HG03457 (cell line): ENCODE results near the gene BRMS1.

Experiments
- ATAC-seq: cut with Tn5 transposase; IDR thresholded peaks from one replicate; pipeline ENCODE4 v1.9.1; 2021; ENCODE audit warnings: moderate number of reproducible peaks; ENCODE audit not compliant: unreplicated experiment

Gene BRMS1

DNA sequence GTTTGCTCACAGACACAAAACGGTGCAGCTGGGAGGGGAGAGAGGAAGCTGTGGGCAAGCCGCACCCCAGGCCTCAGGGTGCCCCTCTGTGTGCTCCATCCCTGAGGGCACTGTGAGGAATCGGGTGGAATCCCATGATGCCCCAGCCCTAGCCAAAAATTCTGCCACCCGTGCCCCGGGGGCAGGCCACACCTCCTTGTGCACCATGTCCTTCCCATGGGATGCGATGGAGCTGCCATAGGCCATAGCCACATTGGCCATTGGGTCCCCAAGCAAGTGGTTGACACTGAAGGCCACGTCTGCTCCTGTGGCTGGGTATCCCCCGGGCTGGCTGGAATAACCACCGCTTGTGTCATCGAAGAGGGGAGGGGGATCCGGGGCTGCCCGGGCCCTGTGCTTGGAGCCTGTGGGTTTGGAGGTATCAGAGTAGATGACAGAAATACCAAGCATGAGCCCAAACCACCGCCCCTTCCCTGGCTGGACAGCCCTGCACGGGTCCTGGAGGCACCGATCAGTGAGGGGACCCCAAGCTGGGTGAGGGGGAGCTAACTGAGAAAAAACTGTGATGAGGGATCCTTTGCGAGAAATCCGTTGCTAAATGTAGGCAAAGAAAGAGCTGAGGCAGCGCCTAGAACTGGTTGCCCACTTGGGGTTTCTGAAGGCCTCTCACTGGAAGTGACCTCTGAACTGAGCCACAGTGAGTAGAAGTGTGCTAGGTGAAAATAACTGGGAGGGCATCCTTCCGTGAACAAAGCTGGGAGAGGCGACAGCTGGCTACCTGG is 56.8 kb downstream of the BRMS1 start:
- no peak for ATAC-seq
